HG03354 (cell line): ENCODE measurements around the gene RSPRY1.

Experiments
- ATAC-seq: cut with Tn5 transposase; IDR thresholded peaks from one replicate; pipeline ENCODE4 v1.9.1; 2021; ENCODE audit warnings: mild to moderate bottlenecking; ENCODE audit not compliant: unreplicated experiment, poor library complexity, severe bottlenecking

Gene RSPRY1

GRCh38 chr16:57283959-57284208, 97.8 kb downstream of the RSPRY1 start:
- no peak for ATAC-seq

DNA sequence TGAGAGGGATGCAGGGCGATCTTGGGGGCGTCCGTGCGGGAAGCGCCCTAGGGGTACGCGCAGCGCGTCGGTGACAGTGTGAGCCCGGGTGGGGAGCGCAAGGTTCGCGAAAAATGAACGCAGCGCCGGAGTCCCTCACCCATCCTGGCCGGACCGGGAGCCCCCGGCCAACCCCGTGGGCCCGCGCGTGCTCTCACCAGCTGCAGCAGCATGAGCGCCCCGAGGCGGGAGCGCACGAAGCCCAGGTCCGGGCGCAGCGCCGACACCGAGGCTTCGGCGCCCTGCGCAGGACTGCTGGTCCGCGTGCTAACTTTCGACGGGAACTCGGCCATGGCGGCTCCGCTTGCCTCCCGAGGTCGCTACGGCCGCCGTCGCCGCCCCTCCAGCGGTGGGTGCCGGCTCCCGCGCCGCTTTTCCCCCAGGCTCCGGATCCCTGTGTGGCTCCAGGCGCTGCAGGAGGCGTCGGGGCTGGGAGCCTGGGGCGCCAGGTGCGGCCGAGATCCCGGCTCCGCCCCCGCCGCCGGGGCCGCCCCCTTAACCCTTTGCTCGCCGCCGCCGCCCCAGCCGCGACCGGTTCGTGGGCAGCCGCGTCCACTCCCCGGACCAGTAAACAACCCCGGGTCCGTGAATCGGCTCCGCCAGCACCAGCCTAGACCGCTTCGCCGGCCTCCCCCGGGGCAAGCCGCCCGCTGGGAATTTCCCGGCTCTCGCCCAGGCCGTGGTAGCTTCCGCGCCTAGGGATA, 98.3 kb downstream of the RSPRY1 start, which contains the start of gene PLLP:
Gene PLLP (minus strand): TSS at position 464 of the 743 bp plus-strand sequence. CDS start 132 bp downstream, at position 332.
- ATAC-seq: no peak

DNA sequence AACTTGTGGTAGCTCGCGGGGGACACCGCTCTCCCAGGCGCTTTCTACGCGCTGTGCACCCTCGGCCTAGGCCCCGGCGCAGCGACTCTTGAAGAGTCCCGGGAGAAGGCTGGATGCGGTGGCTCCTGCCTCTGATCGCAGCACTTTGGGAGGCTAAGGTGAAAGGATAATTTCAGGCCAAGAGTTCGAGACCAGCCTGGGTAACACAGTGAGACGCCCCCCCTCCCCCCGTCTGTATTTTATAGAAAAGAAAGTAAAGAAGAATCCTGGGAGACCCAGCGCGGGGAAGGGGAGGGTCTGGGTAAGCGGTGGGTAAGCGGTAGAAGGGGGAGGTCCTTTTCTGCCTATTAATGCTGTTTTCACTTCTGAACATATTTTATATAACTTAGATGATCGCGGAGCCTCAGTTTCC, 98.8 kb downstream of the RSPRY1 start:
- ATAC-seq: no peak

- no peak for ATAC-seq
Observed at GRCh38 chr16:57285379-57285778, 99.2 kb downstream of the RSPRY1 start.

- no peak for ATAC-seq
Observed at GRCh38 chr16:57289391-57290257, 103.5 kb downstream of the RSPRY1 start.
